Frontal cortex (tissue), 4 donors: Measurements from ENCODE around the gene INKA1. TPM values are rescaled to one million over a fixed set of nuclear protein-coding genes. Genes with fewer than 3 reads are reported as not detected.
"Not testable (repeated sequence)": the region's sequence is repeated elsewhere in the genome, so short reads cannot be mapped to it uniquely, and the experiment has no call there.

Experiments
- DNase-seq, 2 donors: peaks; one replicate each; pipeline ENCODE4 v3.0.0; 2012; ENCODE audit warnings: low spot score in 2 of 2
- FAIRE-seq: peaks from 2 replicates; lab custom pipeline; 2012; peaks lifted over from hg19 to GRCh38; lab: Jason Lieb, UNC
- total RNA-seq: library from RNA; depleted of rRNA; stranded (reverse); fragments of >200 nt; gene quantifications from one replicate; pipeline ENCODE4 v1.2.3, GENCODE V29; 2014
- donor health status: control.
- donor health status: control.
- donor health status: control.

Gene INKA1
- total RNA-seq, 1 donor from 2014 or later = 14.3 TPM

GRCh38 chr3:49805897-49806701 lies 3.0 kb downstream of the INKA1 start:
- FAIRE-seq = no peak
- no peak for DNase-seq

GRCh38 chr3:49806850-49807249 lies 3.8 kb downstream of the INKA1 start:
- no peak for DNase-seq
- FAIRE-seq = no peak

- DNase-seq = no peak
- FAIRE-seq = no peak
Measured at GRCh38 chr3:49807431-49808114, 4.5 kb downstream of the INKA1 start.

GRCh38 chr3:49812916-49813496 lies 9.9 kb downstream of the INKA1 start:
- no peak for DNase-seq
- FAIRE-seq = no peak

GRCh38 chr3:49813497-49814174 lies 10.6 kb downstream of the INKA1 start, which contains the start of gene UBA7:
Gene UBA7, minus strand, starts transcription at chr3:49813953. Its CDS starts 166 bp downstream, at chr3:49813787.
- DNase-seq (peak in 1 of 2 donors; percentile 67), FAIRE-seq (no peak)

GRCh38 chr3:49823131-49823530 lies 20.1 kb downstream of the INKA1 start:
- FAIRE-seq, DNase-seq: not testable (repeated sequence)

GRCh38 chr3:49826016-49826415 lies 23.0 kb downstream of the INKA1 start:
- DNase-seq = no peak
- FAIRE-seq = no peak

GRCh38 chr3:49831341-49831740 lies 28.3 kb downstream of the INKA1 start:
- FAIRE-seq (no peak), DNase-seq (no peak)

GRCh38 chr3:49839193-49839809 lies 36.2 kb downstream of the INKA1 start:
- DNase-seq = peak in 1 of 2 donors; percentile 68
- FAIRE-seq = no peak

- FAIRE-seq (no peak), DNase-seq (no peak)
Measured at GRCh38 chr3:49840388-49840787, 37.3 kb downstream of the INKA1 start.

GRCh38 chr3:49841126-49841696 lies 38.1 kb downstream of the INKA1 start:
- no peak for FAIRE-seq
- DNase-seq = no peak

GRCh38 chr3:49841806-49842205 lies 38.7 kb downstream of the INKA1 start:
- DNase-seq (no peak), FAIRE-seq (no peak)

GRCh38 chr3:49842843-49843517 lies 39.9 kb downstream of the INKA1 start:
- FAIRE-seq (no peak), DNase-seq (no peak)

GRCh38 chr3:49844464-49845183 lies 41.6 kb downstream of the INKA1 start:
- no peak for DNase-seq
- no peak for FAIRE-seq

GRCh38 chr3:49845694-49846093 lies 42.6 kb downstream of the INKA1 start:
- no peak for FAIRE-seq
- no peak for DNase-seq
